Measurements from ENCODE around the gene PHACTR3.

GRCh38 chr20:59662856-59663512 lies 58.6 kb downstream of the PHACTR3 start:
- TF ChIP-seq CTCF (conservative IDR thresholded peaks at IDR 0.05 in 1 of 2, IDR thresholded peaks at IDR 0.05 in 1 of 2; ENCODE audit: low read depth in 1 of 2, low read length in 2 of 2), result no peak
- no peak for TF ChIP-seq EZH2 (IDR thresholded peaks at IDR 0.05; ENCODE audit: low read length, missing control alignments)
